Endothelial cell of umbilical vein (primary cell): ENCODE measurements around the gene SVIL. TPM values are rescaled to one million over a fixed set of nuclear protein-coding genes. Genes with fewer than 3 reads are reported as not detected.
"Not testable (repeated sequence)": the region's sequence is repeated elsewhere in the genome, so short reads cannot be mapped to it uniquely, and the experiment has no call there.

Source experiments
- BruUV-seq: library from RNA; stranded (reverse); fragments of 400-500 nt; replicated peaks from 2 replicates; lab custom pipeline; 2021; lab: Mats Ljungman, UMichigan
- CTCF ChIA-PET: fragments of 300-600, 350-600 bp; sonication (Branson Sonifier 250); formaldehyde crosslinking; loops from one replicate; lab custom pipeline; 2021; ENCODE audit warnings: antibody characterized with exemption, inconsistent platforms; lab: Charles Lee
- POLR2A ChIA-PET: fragments of 300-600, 350-600 bp; sonication (Branson Sonifier 250); formaldehyde crosslinking; loops from one replicate; lab custom pipeline; 2021; ENCODE audit warnings: antibody characterized with exemption, inconsistent platforms; lab: Charles Lee
- DNase-seq: peaks from one replicate; pipeline ENCODE4 v3.0.0-alpha.2; 2011; ENCODE audit warnings: low read depth, low spot score
- FAIRE-seq: peaks from 2 replicates; lab custom pipeline; 2011; peaks lifted over from hg19 to GRCh38; lab: Jason Lieb, UNC
- H2AFZ ChIP-seq: 2 replicates; pipeline ENCODE4 v1.6.0; 2012; ENCODE audit warnings: low read depth, low read length, control low read depth, inconsistent platforms
- H3K27ac ChIP-seq: 2 replicates; pipeline ENCODE4 v1.5.1; 2011; ENCODE audit warnings: low read depth, mild to moderate bottlenecking, control low read depth, low read length, moderate library complexity; ENCODE audit not compliant: insufficient read depth
- H3K27me3 ChIP-seq, 2 experiments: 2 replicates each; pipeline versions ENCODE4 v1.6.0 to v1.6.1; 2011; ENCODE audit warnings: low read length in 2 of 2, mixed read lengths in 1 of 2; ENCODE audit not compliant: control insufficient read depth in 2 of 2, insufficient read depth in 2 of 2
- H3K36me3 ChIP-seq, 2 experiments: 2 replicates in 1 of 2; 3 replicates in 1 of 2; pipeline ENCODE4 v1.5.1; 2011; ENCODE audit warnings: low read length in 2 of 2, mild to moderate bottlenecking in 1 of 2, moderate library complexity in 1 of 2; ENCODE audit not compliant: control insufficient read depth in 2 of 2, insufficient read depth in 2 of 2; ENCODE audit errors: extremely low read depth in 1 of 2
- H3K4me1 ChIP-seq: 3 replicates; pipeline ENCODE4 v1.5.1; 2011; ENCODE audit warnings: mild to moderate bottlenecking, low read length; ENCODE audit not compliant: control insufficient read depth, insufficient read depth; ENCODE audit errors: extremely low read depth
- H3K4me2 ChIP-seq: 2 replicates; pipeline ENCODE4 v1.6.1; 2011; ENCODE audit warnings: low read length, control low read depth, mixed read lengths; ENCODE audit not compliant: insufficient read depth
- H3K4me3 ChIP-seq, 3 experiments: fragments of 200-600 bp in 1 of 3; sonication (generic), shearing (Covaris generic) in 1 of 3; replicated peaks in 1 of 3; 2 replicates each; pipeline ENCODE4 v1.5.1; 2011 to 2016; ENCODE audit warnings: control low read depth in 3 of 3, low read length in 3 of 3, mild to moderate bottlenecking in 2 of 3, inconsistent platforms in 1 of 3, low read depth in 1 of 3, moderate library complexity in 1 of 3; ENCODE audit not compliant: insufficient read depth in 1 of 3
- H3K79me2 ChIP-seq: 2 replicates; pipeline ENCODE4 v1.6.0; 2012; ENCODE audit warnings: low read length, inconsistent platforms; ENCODE audit not compliant: control insufficient read depth, insufficient read depth
- H3K9ac ChIP-seq: replicated peaks from 2 replicates; pipeline ENCODE3; 2011; ENCODE audit warnings: low read length, control low read depth; ENCODE audit not compliant: insufficient read depth; ENCODE audit errors: extremely low read depth
- H3K9me1 ChIP-seq: replicated peaks from 3 replicates; pipeline ENCODE4 v1.6.0; 2011; ENCODE audit warnings: mild to moderate bottlenecking, low read length; ENCODE audit not compliant: control insufficient read depth, insufficient read depth; ENCODE audit errors: extremely low read depth
- H3K9me3 ChIP-seq: replicated peaks from 2 replicates; pipeline ENCODE4 v1.5.1; 2012; ENCODE audit warnings: low read length, inconsistent platforms; ENCODE audit not compliant: control insufficient read depth, insufficient read depth
- H4K20me1 ChIP-seq: replicated peaks from 2 replicates; pipeline ENCODE3; 2011; ENCODE audit warnings: mild to moderate bottlenecking, low read length; ENCODE audit not compliant: control insufficient read depth, insufficient read depth; ENCODE audit errors: extremely low read depth
- EZH2 ChIP-seq: IDR thresholded peaks from 2 replicates; pipeline ENCODE4 v1.6.1; 2012; ENCODE audit warnings: borderline replicate concordance, low read depth, mild to moderate bottlenecking, moderate library complexity, low read length, inconsistent platforms; ENCODE audit not compliant: severe bottlenecking
- FOS ChIP-seq: IDR thresholded peaks from 2 replicates; pipeline ENCODE4 v1.6.1; 2011; ENCODE audit warnings: mild to moderate bottlenecking, low read length, moderate library complexity, borderline replicate concordance; ENCODE audit not compliant: insufficient read depth
- GATA2 ChIP-seq: IDR thresholded peaks from 2 replicates; pipeline ENCODE4 v1.7.0; 2011; ENCODE audit warnings: low read depth, mild to moderate bottlenecking, moderate library complexity, mixed read lengths, low read length; ENCODE audit not compliant: insufficient read length, insufficient read depth
- JUN ChIP-seq: IDR thresholded peaks from 2 replicates; pipeline ENCODE4 v1.6.1; 2011; ENCODE audit warnings: borderline replicate concordance, low read depth; ENCODE audit not compliant: insufficient read length, insufficient read depth
- MYC ChIP-seq: IDR thresholded peaks from one replicate; pipeline ENCODE4 v1.6.1; 2011; ENCODE audit warnings: mild to moderate bottlenecking, low read depth, low read length
- POLR2A ChIP-seq: IDR thresholded peaks from 2 replicates; pipeline ENCODE4 v1.6.1; 2012; ENCODE audit warnings: low read depth, mild to moderate bottlenecking, control low read depth, low read length
- POLR2AphosphoS5 ChIP-seq: IDR thresholded peaks from 2 replicates; pipeline ENCODE4 v1.6.1; 2012; ENCODE audit warnings: low read depth, mild to moderate bottlenecking, control low read depth, low read length, moderate library complexity; ENCODE audit not compliant: insufficient read depth
- dilution Hi-C: fragments of 300-500 bp; cut with MboI; formaldehyde crosslinking; loops from one replicate; pipeline ENCODE4 v1.15.0; 2019; ENCODE audit warnings: low sequenced_read_pairs; ENCODE audit not compliant: extremely low pct_ligation_motif_present
- intact Hi-C: fragments of 100-400 bp; cut with micrococcal nuclease; formaldehyde crosslinking; loops from one replicate; pipeline ENCODE4 v1.10.0; 2022
- polyA plus RNA-seq, 4 experiments: library from polyadenylated mRNA; depleted of rRNA in 3 of 4; stranded (reverse) in 3 of 4; unstranded in 1 of 4; fragments of >200 nt; gene quantifications; 2 replicates each; pipeline versions ENCODE4 v1.2.1 to v1.2.3, GENCODE V29; 2011 to 2012; ENCODE audit warnings: missing spikeins in 1 of 4
- total RNA-seq: library from RNA; stranded (reverse); gene quantifications from 2 replicates; pipeline ENCODE4 v1.2.3, GENCODE V29; 2021
- TF ChIP-seq, protein P1 (sequence below): IDR thresholded peaks from 2 replicates; pipeline ENCODE4 v1.6.1; 2011; ENCODE audit not compliant: insufficient read depth, insufficient read length
- TF ChIP-seq, protein P2 (sequence below), 2 donors: IDR thresholded peaks; 1 replicate in 1 of 2; 2 replicates in 1 of 2; pipeline ENCODE4 v1.5.1; 2011; ENCODE audit warnings: low read length in 2 of 2, mild to moderate bottlenecking in 2 of 2, moderate library complexity in 2 of 2, control low read depth in 1 of 2, inconsistent platforms in 1 of 2, low read depth in 1 of 2; ENCODE audit not compliant: insufficient read depth in 1 of 2; ENCODE audit errors: extremely low read depth in 1 of 2

The SVIL gene
- total and polyA plus RNA-seq, 2 donors (not counting 3 experiments of a cell fraction or from before 2014, with no cell fraction given) = 22.6 to 70.7 TPM

DNA sequence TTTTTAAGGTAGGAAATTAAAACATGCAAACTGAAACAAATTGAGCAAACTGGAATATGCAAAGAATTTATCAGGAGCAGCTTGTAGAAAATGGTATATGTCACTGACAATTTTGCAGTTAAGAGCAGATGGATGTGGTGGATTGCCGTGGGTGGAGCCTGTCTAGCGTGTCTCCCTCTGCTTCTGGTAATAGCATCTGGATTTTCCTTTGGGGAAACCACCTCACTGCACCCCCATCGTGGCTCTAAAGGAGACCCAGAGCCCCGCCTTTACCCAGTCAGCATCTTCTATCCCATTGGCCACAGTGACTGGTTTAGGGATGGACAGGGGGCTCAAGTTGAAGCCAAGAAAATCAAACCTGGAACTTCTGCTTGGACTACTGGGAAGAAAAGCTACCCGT is 142.9 kb downstream of the SVIL start:
- no peak for FAIRE-seq
- dilution Hi-C loops = no loop called here
- TF ChIP-seq FOS (no peak), GATA2 (no peak), MYC (no peak), POLR2AphosphoS5 (no peak), POLR2A (no peak), JUN (no peak), EZH2 (no peak)
- TF ChIP-seq, protein P1, sequence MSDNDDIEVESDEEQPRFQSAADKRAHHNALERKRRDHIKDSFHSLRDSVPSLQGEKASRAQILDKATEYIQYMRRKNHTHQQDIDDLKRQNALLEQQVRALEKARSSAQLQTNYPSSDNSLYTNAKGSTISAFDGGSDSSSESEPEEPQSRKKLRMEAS = no peak
- TF ChIP-seq, protein P2, sequence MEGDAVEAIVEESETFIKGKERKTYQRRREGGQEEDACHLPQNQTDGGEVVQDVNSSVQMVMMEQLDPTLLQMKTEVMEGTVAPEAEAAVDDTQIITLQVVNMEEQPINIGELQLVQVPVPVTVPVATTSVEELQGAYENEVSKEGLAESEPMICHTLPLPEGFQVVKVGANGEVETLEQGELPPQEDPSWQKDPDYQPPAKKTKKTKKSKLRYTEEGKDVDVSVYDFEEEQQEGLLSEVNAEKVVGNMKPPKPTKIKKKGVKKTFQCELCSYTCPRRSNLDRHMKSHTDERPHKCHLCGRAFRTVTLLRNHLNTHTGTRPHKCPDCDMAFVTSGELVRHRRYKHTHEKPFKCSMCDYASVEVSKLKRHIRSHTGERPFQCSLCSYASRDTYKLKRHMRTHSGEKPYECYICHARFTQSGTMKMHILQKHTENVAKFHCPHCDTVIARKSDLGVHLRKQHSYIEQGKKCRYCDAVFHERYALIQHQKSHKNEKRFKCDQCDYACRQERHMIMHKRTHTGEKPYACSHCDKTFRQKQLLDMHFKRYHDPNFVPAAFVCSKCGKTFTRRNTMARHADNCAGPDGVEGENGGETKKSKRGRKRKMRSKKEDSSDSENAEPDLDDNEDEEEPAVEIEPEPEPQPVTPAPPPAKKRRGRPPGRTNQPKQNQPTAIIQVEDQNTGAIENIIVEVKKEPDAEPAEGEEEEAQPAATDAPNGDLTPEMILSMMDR (IDR thresholded peaks at IDR 0.05; ENCODE audit: extremely low read depth in 1 of 2, insufficient read depth in 1 of 2, low read depth in 1 of 2, low read length in 2 of 2) = no peak
- Histone ChIP-seq H2AFZ (no peak overlapping the region), H3K9ac (no peak overlapping the region), H3K4me3 (no peak overlapping the region), H3K4me2 (no peak overlapping the region), H3K9me3 (no peaks in the 10 kb centered on the region), H4K20me1 (no peaks in the 10 kb centered on the region), H3K36me3 (peaks cover 3 to 37% of the 10 kb centered on the region in 2 experiments), H3K9me1 (no peaks in the 10 kb centered on the region), H3K27ac (no peak overlapping the region), H3K27me3 (no peaks in the 10 kb centered on the region), H3K4me1 (no peaks in the 10 kb centered on the region), H3K79me2 (no peaks in the 10 kb centered on the region)
- CTCF ChIA-PET = no interaction called here
- intact Hi-C loops = no loop called here
- no peak for DNase-seq
- POLR2A ChIA-PET = no interaction called here
- no TSS peak for BruUV-seq

DNA sequence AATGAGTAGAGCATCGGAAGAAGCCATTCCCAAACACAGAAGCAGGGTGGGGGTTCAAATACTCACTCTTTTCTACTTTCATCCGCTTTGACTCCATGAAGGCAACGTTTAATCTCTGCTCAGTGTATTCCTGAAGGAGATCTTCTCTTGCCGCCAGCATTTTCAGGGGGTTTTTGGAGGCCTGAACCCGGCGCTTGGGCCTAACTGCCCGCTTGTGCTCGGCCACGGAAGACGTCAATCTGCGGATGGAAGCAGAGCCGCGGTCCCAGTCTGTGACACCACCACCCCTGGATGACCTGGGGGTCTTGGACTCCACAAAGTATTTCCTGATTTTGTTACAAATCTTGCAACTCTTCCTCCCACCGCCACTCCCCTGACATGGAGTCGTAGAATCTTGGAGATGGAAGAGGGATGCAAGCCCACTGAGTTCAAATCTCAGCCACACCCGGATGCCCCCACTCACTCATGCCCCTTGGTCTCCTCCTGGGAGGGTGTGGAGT is 143.9 kb downstream of the SVIL start:
- H3K4me3 ChIP-seq, dilution Hi-C loops, H3K4me2 ChIP-seq, DNase-seq, H3K27me3 ChIP-seq, POLR2A ChIA-PET, H2AFZ ChIP-seq, H3K9me1 ChIP-seq, H3K9me3 ChIP-seq, BruUV-seq, intact Hi-C loops, H3K4me1 ChIP-seq, H4K20me1 ChIP-seq, FAIRE-seq, H3K79me2 ChIP-seq, H3K27ac ChIP-seq, H3K9ac ChIP-seq: not testable (repeated sequence)
- peaks cover 6 to 41% of the 10 kb centered on the region in 2 experiments for H3K36me3 ChIP-seq
- CTCF ChIA-PET = interaction anchor here (1.3 kb wide), 1 partner anchor 22 kb away, joined by 4 read pairs; no protein-coding TSS in a partner anchor

DNA sequence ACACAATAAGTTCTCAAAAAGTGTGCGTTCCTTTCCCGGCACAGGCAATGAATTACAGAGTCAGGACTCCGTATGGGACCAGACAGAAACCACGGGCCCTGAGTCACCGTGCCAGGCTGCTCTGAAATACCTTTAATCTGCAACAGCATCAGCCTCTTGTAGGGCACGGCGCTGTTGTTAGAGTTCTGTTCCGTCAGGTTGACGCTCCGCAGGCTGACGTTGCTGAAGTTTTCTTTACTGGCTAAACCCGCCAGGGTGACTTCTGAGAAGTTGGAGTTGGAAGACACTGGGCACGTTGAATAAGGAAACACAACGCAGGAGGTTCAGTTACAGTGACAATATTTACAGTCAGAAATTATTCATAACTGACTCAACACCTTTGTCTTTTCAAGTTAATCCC is 146.3 kb downstream of the SVIL start:
- H3K79me2 ChIP-seq, DNase-seq, H2AFZ ChIP-seq, H3K9me1 ChIP-seq, H3K9me3 ChIP-seq, H3K27me3 ChIP-seq, CTCF ChIA-PET, H3K9ac ChIP-seq, H3K4me1 ChIP-seq, H3K4me2 ChIP-seq, H3K4me3 ChIP-seq, POLR2A ChIA-PET, dilution Hi-C loops, FAIRE-seq, BruUV-seq, H4K20me1 ChIP-seq, intact Hi-C loops, H3K27ac ChIP-seq: not testable (repeated sequence)
- peaks cover 2 to 32% of the 10 kb centered on the region in 2 experiments for H3K36me3 ChIP-seq
